Gastrocnemius medialis (tissue), 4 donors: ENCODE measurements around the gene EED.

Source experiments
- POLR2A ChIP-seq, 2 donors: fragments of 450-650 bp; IDR thresholded peaks; one replicate each; pipeline ENCODE4 v1.6.1; 2017; ENCODE audit warnings: antibody characterized with exemption in 2 of 2, mild to moderate bottlenecking in 2 of 2, moderate library complexity in 2 of 2
- TF ChIP-seq, protein P1 (sequence below), 5 experiments: fragments of 450-650 bp in 3 of 5; fragments of 200-600 bp in 2 of 5; sonication (generic) in 2 of 5; IDR thresholded peaks in 4 of 5; conservative IDR thresholded peaks in 1 of 5; 1 replicate in 4 of 5; 2 replicates in 1 of 5; pipeline ENCODE4 v1.5.1; 2016 to 2019; ENCODE audit warnings: antibody characterized with exemption in 5 of 5, mild to moderate bottlenecking in 3 of 5, moderate library complexity in 3 of 5

DNA sequence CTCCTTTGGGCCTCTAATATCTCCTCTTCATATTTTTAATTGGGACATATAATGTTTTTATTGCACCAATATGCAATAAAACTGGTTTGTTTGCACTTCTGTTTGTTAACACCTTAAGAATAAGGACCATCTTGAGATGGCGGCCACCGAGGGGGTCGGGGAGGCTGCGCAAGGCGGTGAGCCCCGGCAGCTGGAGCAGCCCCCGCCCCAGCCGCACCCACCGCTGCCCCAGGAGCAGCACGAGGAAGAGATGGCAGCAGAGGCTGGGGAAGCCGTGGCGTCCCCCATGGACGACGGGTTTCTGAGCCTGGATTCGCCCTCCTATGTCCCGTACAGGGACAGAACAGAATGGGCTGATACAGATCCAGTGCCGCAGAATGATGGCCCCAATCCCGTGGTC, 49.6 kb upstream of the EED start:
- TF ChIP-seq, protein P1, sequence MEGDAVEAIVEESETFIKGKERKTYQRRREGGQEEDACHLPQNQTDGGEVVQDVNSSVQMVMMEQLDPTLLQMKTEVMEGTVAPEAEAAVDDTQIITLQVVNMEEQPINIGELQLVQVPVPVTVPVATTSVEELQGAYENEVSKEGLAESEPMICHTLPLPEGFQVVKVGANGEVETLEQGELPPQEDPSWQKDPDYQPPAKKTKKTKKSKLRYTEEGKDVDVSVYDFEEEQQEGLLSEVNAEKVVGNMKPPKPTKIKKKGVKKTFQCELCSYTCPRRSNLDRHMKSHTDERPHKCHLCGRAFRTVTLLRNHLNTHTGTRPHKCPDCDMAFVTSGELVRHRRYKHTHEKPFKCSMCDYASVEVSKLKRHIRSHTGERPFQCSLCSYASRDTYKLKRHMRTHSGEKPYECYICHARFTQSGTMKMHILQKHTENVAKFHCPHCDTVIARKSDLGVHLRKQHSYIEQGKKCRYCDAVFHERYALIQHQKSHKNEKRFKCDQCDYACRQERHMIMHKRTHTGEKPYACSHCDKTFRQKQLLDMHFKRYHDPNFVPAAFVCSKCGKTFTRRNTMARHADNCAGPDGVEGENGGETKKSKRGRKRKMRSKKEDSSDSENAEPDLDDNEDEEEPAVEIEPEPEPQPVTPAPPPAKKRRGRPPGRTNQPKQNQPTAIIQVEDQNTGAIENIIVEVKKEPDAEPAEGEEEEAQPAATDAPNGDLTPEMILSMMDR (IDR thresholded peaks at IDR 0.05 in 4 of 5, conservative IDR thresholded peaks at IDR 0.05 in 1 of 5): no peak
- TF ChIP-seq POLR2A (IDR thresholded peaks at IDR 0.05): no peak
